ENCODE results near the gene ADH1A. TPM values are rescaled to one million over a fixed set of nuclear protein-coding genes. Genes with fewer than 3 reads are reported as not detected.

Gene ADH1A
- total RNA-seq, 1 donor from 2014 or later: not detected

DNA sequence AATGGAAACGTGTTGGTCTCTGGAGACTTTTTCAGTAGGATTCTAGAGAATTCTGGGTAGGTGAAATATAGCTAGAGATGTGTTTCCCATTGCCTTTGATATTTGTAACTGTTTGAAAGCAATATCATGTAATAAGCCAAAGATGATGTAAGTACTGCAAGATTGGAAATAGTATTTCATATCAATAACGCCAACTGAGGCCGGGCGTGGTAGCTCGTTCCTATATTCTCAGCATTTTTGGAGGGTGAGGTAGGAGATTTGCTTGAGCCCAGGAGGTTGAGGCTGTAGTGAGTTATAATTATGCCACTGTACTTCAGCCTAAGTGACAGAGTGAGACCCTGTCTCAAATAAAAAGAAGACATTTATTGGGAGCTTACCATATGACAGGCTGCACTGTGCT lies 9.5 kb downstream of the ADH1A start:
- DNase-seq (ENCODE audit: low spot score): no peak
- TF ChIP-seq, protein P1, sequence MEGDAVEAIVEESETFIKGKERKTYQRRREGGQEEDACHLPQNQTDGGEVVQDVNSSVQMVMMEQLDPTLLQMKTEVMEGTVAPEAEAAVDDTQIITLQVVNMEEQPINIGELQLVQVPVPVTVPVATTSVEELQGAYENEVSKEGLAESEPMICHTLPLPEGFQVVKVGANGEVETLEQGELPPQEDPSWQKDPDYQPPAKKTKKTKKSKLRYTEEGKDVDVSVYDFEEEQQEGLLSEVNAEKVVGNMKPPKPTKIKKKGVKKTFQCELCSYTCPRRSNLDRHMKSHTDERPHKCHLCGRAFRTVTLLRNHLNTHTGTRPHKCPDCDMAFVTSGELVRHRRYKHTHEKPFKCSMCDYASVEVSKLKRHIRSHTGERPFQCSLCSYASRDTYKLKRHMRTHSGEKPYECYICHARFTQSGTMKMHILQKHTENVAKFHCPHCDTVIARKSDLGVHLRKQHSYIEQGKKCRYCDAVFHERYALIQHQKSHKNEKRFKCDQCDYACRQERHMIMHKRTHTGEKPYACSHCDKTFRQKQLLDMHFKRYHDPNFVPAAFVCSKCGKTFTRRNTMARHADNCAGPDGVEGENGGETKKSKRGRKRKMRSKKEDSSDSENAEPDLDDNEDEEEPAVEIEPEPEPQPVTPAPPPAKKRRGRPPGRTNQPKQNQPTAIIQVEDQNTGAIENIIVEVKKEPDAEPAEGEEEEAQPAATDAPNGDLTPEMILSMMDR (IDR thresholded peaks at IDR 0.05; ENCODE audit: unreplicated experiment): no peak
- no peaks in the 10 kb centered on the region for H3K9me3 Mint-ChIP-seq (ENCODE audit: unreplicated experiment)
- no peak overlapping the region for H3K27ac Mint-ChIP-seq (ENCODE audit: unreplicated experiment)
- no peaks in the 10 kb centered on the region for H3K36me3 Mint-ChIP-seq (ENCODE audit: low read depth, unreplicated experiment)
- no peak overlapping the region for H3K4me3 Mint-ChIP-seq (ENCODE audit: unreplicated experiment)
- peaks cover 1% of the 10 kb centered on the region for H3K27me3 Mint-ChIP-seq (ENCODE audit: unreplicated experiment)
- H3K4me1 Mint-ChIP-seq (ENCODE audit: unreplicated experiment): no peaks in the 10 kb centered on the region

DNA sequence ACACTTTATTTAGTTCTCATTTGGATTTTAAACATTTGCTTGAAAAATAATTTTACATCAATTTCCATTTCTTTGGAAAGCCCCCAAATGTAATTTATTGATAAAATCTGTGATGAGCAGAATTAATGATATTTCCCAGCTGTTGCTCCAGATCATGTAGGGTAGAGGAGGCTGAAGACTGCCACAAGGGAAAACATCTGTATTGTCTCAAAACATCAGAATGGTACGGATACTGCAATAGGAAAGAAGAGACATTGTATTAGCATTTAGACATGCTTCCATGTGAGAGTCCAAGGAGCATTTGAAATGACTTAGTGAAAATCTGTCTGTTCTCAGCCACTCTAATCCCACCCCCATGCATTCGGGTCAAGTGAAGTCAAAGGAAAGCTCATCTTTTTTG lies 14.4 kb downstream of the ADH1A start:
- Mint-ChIP-seq H3K4me1 (ENCODE audit: unreplicated experiment) (no peaks in the 10 kb centered on the region), H3K9me3 (ENCODE audit: unreplicated experiment) (no peaks in the 10 kb centered on the region), H3K27ac (ENCODE audit: unreplicated experiment) (no peak overlapping the region), H3K27me3 (ENCODE audit: unreplicated experiment) (peaks cover 2% of the 10 kb centered on the region), H3K36me3 (ENCODE audit: low read depth, unreplicated experiment) (no peaks in the 10 kb centered on the region), H3K4me3 (ENCODE audit: unreplicated experiment) (no peak overlapping the region)
- no peak for DNase-seq (ENCODE audit: low spot score)
- TF ChIP-seq, protein P1 (IDR thresholded peaks at IDR 0.05; ENCODE audit: unreplicated experiment): no peak

DNA sequence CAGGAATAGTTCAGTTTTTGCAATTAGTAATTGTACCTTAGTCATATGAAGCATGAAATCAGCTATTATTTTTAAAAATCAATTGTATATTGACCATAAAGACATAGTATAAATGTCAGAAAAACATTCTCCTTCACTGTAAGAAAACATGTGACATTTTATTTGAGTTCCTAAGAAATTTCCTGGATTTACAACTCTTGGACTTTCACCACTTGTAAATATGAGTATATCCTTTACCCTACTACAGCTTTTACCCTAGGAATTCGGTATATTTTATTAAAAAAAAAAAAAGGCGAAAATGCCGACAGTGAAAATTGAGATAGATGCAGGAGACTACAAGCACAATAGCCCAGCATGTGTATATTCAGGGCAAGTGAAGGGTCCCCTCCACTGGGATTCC lies 14.9 kb downstream of the ADH1A start:
- Mint-ChIP-seq H3K36me3 (ENCODE audit: low read depth, unreplicated experiment) (no peaks in the 10 kb centered on the region), H3K4me1 (ENCODE audit: unreplicated experiment) (no peaks in the 10 kb centered on the region), H3K27me3 (ENCODE audit: unreplicated experiment) (peaks cover 2% of the 10 kb centered on the region), H3K27ac (ENCODE audit: unreplicated experiment) (no peak overlapping the region), H3K4me3 (ENCODE audit: unreplicated experiment) (no peak overlapping the region), H3K9me3 (ENCODE audit: unreplicated experiment) (no peaks in the 10 kb centered on the region)
- TF ChIP-seq, protein P1 (IDR thresholded peaks at IDR 0.05; ENCODE audit: unreplicated experiment): no peak
- DNase-seq (ENCODE audit: low spot score): no peak

DNA sequence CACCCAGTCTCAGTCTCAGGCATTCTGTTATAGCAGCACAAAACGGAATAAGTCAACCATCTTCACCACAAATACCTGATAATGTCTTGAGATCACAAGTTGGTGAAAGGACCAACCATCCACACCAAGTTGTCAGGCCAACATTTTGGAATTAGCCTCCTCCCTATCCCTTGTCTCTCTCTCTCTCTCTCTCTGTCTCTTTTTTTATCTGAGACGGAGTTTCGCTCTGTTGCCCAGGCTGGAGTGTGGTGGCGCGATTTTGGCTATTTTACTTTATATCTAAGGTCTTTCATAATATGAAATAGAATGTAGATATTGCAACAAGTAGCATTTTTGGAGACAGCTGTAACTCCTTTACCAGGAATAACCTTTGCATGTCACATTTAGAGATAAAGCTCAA lies 15.7 kb downstream of the ADH1A start:
- H3K27ac Mint-ChIP-seq (ENCODE audit: unreplicated experiment): no peak overlapping the region

DNA sequence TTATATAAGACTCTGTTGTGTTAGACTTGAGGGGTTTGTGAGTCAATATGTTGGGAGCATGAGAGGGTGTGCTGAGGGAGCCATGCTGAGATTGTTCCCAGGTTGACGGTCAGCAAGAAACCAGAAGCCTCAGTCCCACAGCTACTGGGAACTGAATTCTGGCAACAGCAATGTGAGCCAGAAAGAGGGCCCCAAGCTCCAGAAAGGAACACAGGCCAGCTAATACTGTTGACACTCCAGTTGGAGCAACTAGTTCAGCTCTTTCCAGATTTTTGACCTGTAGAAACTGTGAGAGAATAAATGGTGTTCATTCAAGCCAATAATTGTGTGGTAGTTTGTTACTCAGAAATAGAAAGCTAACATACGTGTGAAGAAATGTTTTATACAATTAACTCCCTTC lies 17.1 kb downstream of the ADH1A start:
- no peaks in the 10 kb centered on the region for H3K9me3 Mint-ChIP-seq (ENCODE audit: unreplicated experiment)
- TF ChIP-seq, protein P1 (IDR thresholded peaks at IDR 0.05; ENCODE audit: unreplicated experiment): no peak
- DNase-seq (ENCODE audit: low spot score): no peak

More for the DNA sequence above, 15.7 kb downstream of the ADH1A start:
- Mint-ChIP-seq H3K36me3 (ENCODE audit: low read depth, unreplicated experiment) (no peaks in the 10 kb centered on the region), H3K9me3 (ENCODE audit: unreplicated experiment) (no peaks in the 10 kb centered on the region), H3K4me1 (ENCODE audit: unreplicated experiment) (no peaks in the 10 kb centered on the region), H3K4me3 (ENCODE audit: unreplicated experiment) (no peak overlapping the region), H3K27me3 (ENCODE audit: unreplicated experiment) (peaks cover 2% of the 10 kb centered on the region)
- no peak for DNase-seq (ENCODE audit: low spot score)
- TF ChIP-seq, protein P1 (IDR thresholded peaks at IDR 0.05; ENCODE audit: unreplicated experiment): no peak

More for the DNA sequence above, 17.1 kb downstream of the ADH1A start:
- Mint-ChIP-seq H3K36me3 (ENCODE audit: low read depth, unreplicated experiment) (no peaks in the 10 kb centered on the region), H3K4me3 (ENCODE audit: unreplicated experiment) (no peak overlapping the region), H3K27me3 (ENCODE audit: unreplicated experiment) (peaks cover 2% of the 10 kb centered on the region), H3K4me1 (ENCODE audit: unreplicated experiment) (no peaks in the 10 kb centered on the region), H3K27ac (ENCODE audit: unreplicated experiment) (no peak overlapping the region)

Data from endothelial cell (in vitro differentiated cells).